HepG2 (cell line): ENCODE results near the gene UBQLN4. TPM values are rescaled to one million over a fixed set of nuclear protein-coding genes. Genes with fewer than 3 reads are reported as not detected.

Experiments used
- FOXA3 ChIP-seq: IDR thresholded peaks from 2 replicates; pipeline ENCODE4 v1.6.1; 2016; ENCODE audit warnings: missing genetic modification reagents, missing compliant biosample characterization
- IRF2 ChIP-seq: IDR thresholded peaks from 2 replicates; pipeline ENCODE4 v1.6.1; 2018; ENCODE audit warnings: missing genetic modification reagents, missing compliant biosample characterization
- KMT2B ChIP-seq: IDR thresholded peaks from 2 replicates; pipeline ENCODE4 v1.6.1; 2016; ENCODE audit warnings: missing genetic modification reagents, missing compliant biosample characterization
- NR2F2 ChIP-seq: IDR thresholded peaks from 2 replicates; pipeline ENCODE4 v1.6.1; 2012; ENCODE audit warnings: low read depth, inconsistent platforms, borderline replicate concordance
- NR2F6 ChIP-seq, 2 experiments: IDR thresholded peaks; 2 replicates each; pipeline ENCODE4 v1.6.1; 2016; ENCODE audit warnings: antibody characterized with exemption in 1 of 2, mild to moderate bottlenecking in 1 of 2
- PAWR ChIP-seq: sonication (generic); formaldehyde crosslinking; IDR thresholded peaks from 2 replicates; pipeline ENCODE4 v1.4.0; 2020; ENCODE audit warnings: missing genetic modification reagents, mild to moderate bottlenecking, borderline replicate concordance
- POLR2AphosphoS5 ChIP-seq: IDR thresholded peaks from 2 replicates; pipeline ENCODE4 v1.6.1; 2012; ENCODE audit warnings: low read depth, low read length
- PTBP1 ChIP-seq: fragments of 200-400 bp; formaldehyde crosslinking; IDR thresholded peaks from 2 replicates; pipeline ENCODE4 v1.6.1; 2018; ENCODE audit warnings: low read length, low read depth; ENCODE audit not compliant: poor library complexity, severe bottlenecking
- RORA ChIP-seq: sonication (generic); formaldehyde crosslinking; IDR thresholded peaks from 2 replicates; pipeline ENCODE4 v1.5.0; 2020; ENCODE audit warnings: mild to moderate bottlenecking, missing genetic modification reagents, moderate library complexity
- SYNCRIP ChIP-seq: fragments of 200-400 bp; formaldehyde crosslinking; IDR thresholded peaks from 2 replicates; pipeline ENCODE4 v1.6.1; 2018; ENCODE audit warnings: mild to moderate bottlenecking, low read depth, low read length; ENCODE audit not compliant: insufficient read depth
- TERF1 ChIP-seq: sonication (generic); formaldehyde crosslinking; IDR thresholded peaks from 2 replicates; pipeline ENCODE4 v1.8.0; 2022; ENCODE audit warnings: mild to moderate bottlenecking, missing genetic modification reagents, moderate library complexity
- TOE1 ChIP-seq: sonication (generic); formaldehyde crosslinking; IDR thresholded peaks from 2 replicates; pipeline ENCODE4 v1.4.0; 2020; ENCODE audit warnings: mild to moderate bottlenecking, missing genetic modification reagents
- ZNF407 ChIP-seq: sonication (generic); formaldehyde crosslinking; IDR thresholded peaks from one replicate; pipeline ENCODE4 v1.5.1; 2020; ENCODE audit warnings: mild to moderate bottlenecking, missing genetic modification reagents; ENCODE audit errors: not compliant biosample characterization
- polyA plus RNA-seq, 8 experiments: library from polyadenylated mRNA; depleted of rRNA in 3 of 8; stranded (reverse) in 7 of 8; unstranded in 1 of 8; fragments of >200 nt; fragmentation: Illumina TruSeq in 4 of 8; extraction: Trizol in 4 of 8; gene quantifications; 2 replicates each; pipeline versions ENCODE4 v1.2.1 to v1.2.3, GENCODE V29; 2011 to 2016; ENCODE audit warnings: low read depth in 4 of 8, missing spikeins in 1 of 8, mixed read lengths in 1 of 8; ENCODE audit not compliant: insufficient read depth in 1 of 8
- total RNA-seq, 5 experiments: library from RNA; depleted of rRNA; stranded (reverse); fragments of >200 nt; fragmentation: Illumina TruSeq; extraction: Trizol; gene quantifications; 2 replicates each; pipeline ENCODE4 v1.2.3, GENCODE V29; 2016; ENCODE audit warnings: low read depth in 1 of 5
- TF ChIP-seq, protein P1 (sequence below): IDR thresholded peaks from 2 replicates; pipeline ENCODE4 v1.6.1; 2018; ENCODE audit warnings: missing genetic modification reagents, mild to moderate bottlenecking, missing compliant biosample characterization
- TF ChIP-seq, protein P2 (sequence below): sonication (generic); formaldehyde crosslinking; IDR thresholded peaks from 2 replicates; pipeline ENCODE4 v1.8.1; 2022; ENCODE audit warnings: mild to moderate bottlenecking, missing genetic modification reagents
- TF ChIP-seq, protein P3 (sequence below): sonication (generic); formaldehyde crosslinking; IDR thresholded peaks from 2 replicates; pipeline ENCODE4 v1.8.0; 2023; ENCODE audit warnings: mild to moderate bottlenecking, missing genetic modification reagents

The UBQLN4 gene
- total and polyA plus RNA-seq, 2 of the 13 experiments (the other 11 are each of a cell fraction or from before 2014, with no cell fraction given): 31.5 to 39.8 TPM

DNA sequence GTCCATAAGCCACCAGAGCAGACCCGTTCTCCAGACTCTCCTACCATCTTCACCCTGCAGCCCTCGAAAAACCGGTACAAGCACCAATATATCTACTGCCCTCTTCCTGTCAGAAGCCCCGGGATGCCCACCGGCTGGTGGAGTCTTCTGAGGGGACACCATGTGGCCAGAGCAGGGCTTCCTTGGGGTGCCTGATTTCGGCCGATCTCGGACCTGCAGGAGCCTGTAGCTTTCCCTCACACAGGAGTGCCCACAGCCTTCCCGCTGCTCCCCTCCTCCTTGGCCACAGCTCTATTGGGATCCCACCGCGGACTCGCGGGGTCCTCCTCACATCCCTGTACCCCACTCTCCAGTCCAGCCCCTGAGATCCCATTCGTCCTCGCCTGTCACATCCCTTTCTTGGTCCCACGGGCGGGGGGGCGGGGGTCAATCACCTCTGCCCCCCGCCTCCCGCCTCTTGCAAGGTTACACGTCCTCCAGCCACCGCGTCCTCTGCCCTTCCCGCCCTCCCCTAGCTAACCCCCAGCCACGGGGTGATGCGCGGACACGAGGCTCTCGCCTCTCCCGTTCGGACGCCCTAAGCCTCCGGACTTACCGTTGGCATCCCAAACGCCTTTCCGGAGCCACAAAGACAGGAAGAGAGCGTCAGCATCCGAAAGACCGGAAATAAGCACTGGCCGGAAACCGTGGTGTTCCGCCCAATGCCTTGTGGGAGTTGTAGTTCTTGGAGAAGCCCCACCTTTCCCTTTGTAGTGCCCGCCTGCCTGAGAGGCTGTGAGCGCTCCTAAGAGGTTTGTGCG lies 33.1 kb downstream of the UBQLN4 start, which contains the start of gene SSR2 (continued):
- TF ChIP-seq ZNF407 (CRISPR knock-in tag) (no peak), TERF1 (no peak), PTBP1 (no peak), POLR2AphosphoS5 (peak; percentile 96), SYNCRIP (no peak), RORA (no peak), KMT2B (CRISPR knock-in tag) (peak; percentile 77), PAWR (CRISPR knock-in tag) (no peak), IRF2 (CRISPR knock-in tag) (peak; percentile 77), NR2F2 (peak; percentile 42; the same call in 1 of the 2 replicates), NR2F6 (IDR thresholded peaks at IDR 0.05) (no peak), NR2F6 (CRISPR knock-in tag; IDR thresholded peaks at IDR 0.05) (peak; percentile 31; the same call in 1 of the 2 replicates), FOXA3 (CRISPR knock-in tag) (0 out of 2 replicates have a peak, but pooled peaks have one; percentile 30), TOE1 (no peak)
- TF ChIP-seq, protein P1, sequence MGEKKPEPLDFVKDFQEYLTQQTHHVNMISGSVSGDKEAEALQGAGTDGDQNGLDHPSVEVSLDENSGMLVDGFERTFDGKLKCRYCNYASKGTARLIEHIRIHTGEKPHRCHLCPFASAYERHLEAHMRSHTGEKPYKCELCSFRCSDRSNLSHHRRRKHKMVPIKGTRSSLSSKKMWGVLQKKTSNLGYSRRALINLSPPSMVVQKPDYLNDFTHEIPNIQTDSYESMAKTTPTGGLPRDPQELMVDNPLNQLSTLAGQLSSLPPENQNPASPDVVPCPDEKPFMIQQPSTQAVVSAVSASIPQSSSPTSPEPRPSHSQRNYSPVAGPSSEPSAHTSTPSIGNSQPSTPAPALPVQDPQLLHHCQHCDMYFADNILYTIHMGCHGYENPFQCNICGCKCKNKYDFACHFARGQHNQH (CRISPR knock-in tag): peak; percentile 56; the same call in 1 of the 2 replicates
- TF ChIP-seq, protein P2, sequence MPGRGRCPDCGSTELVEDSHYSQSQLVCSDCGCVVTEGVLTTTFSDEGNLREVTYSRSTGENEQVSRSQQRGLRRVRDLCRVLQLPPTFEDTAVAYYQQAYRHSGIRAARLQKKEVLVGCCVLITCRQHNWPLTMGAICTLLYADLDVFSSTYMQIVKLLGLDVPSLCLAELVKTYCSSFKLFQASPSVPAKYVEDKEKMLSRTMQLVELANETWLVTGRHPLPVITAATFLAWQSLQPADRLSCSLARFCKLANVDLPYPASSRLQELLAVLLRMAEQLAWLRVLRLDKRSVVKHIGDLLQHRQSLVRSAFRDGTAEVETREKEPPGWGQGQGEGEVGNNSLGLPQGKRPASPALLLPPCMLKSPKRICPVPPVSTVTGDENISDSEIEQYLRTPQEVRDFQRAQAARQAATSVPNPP: no peak
- TF ChIP-seq, protein P3, sequence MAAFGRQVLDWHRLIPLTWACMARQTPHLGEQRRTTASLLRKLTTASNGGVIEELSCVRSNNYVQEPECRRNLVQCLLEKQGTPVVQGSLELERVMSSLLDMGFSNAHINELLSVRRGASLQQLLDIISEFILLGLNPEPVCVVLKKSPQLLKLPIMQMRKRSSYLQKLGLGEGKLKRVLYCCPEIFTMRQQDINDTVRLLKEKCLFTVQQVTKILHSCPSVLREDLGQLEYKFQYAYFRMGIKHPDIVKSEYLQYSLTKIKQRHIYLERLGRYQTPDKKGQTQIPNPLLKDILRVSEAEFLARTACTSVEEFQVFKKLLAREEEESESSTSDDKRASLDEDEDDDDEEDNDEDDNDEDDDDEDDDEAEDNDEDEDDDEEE (CRISPR knock-in tag): no peak
